HEK293 (cell line): ENCODE measurements around the gene TLCD4.

Experiments used
- CTCF ChIA-PET: fragments of 350-600 bp; formaldehyde crosslinking; extraction: SDS; loops from one replicate; lab custom pipeline; 2021; ENCODE audit warnings: antibody characterized with exemption; lab: Yijun Ruan, JAX
- POLR2A ChIA-PET: fragments of 300-600 bp; formaldehyde crosslinking; extraction: SDS; loops from one replicate; lab custom pipeline; 2020; ENCODE audit warnings: antibody characterized with exemption, inconsistent platforms; lab: Yijun Ruan, JAX
- H3K27ac ChIP-seq: fragments of 200-500 bp; sonication (Bioruptor generic); 2 replicates; pipeline ENCODE4 v1.5.1; 2014; ENCODE audit warnings: low read depth, low read length, control low read depth, inconsistent platforms; ENCODE audit errors: extremely low read depth
- H3K36me3 ChIP-seq, 2 experiments: fragments of 200-500 bp in 1 of 2; sonication (Bioruptor generic) in 1 of 2; 1 replicate in 1 of 2; 2 replicates in 1 of 2; pipeline ENCODE4 v1.5.1; 2014 to 2017; ENCODE audit warnings: inconsistent platforms in 2 of 2, low read length in 2 of 2; ENCODE audit not compliant: control insufficient read depth in 2 of 2, insufficient read depth in 1 of 2
- H3K4me1 ChIP-seq: fragments of 200-500 bp; sonication (Bioruptor generic); 2 replicates; pipeline ENCODE4 v1.5.1; 2014; ENCODE audit warnings: mild to moderate bottlenecking, low read length, inconsistent platforms; ENCODE audit not compliant: control insufficient read depth, insufficient read depth
- H3K4me3 ChIP-seq: 2 replicates; pipeline ENCODE4 v1.5.1; 2011; ENCODE audit warnings: low read depth, mild to moderate bottlenecking, control low read depth, low read length, moderate library complexity
- H3K9me3 ChIP-seq: fragments of 200-500 bp; sonication (Bioruptor generic); 2 replicates; pipeline ENCODE4 v1.5.1; 2014; ENCODE audit warnings: low read depth, low read length, inconsistent platforms; ENCODE audit not compliant: control insufficient read depth, insufficient read depth
- CTCF ChIP-seq: fragments of 450-650 bp; formaldehyde crosslinking; IDR thresholded peaks from 2 replicates; pipeline ENCODE4 v1.5.1; 2016; ENCODE audit warnings: missing biosample characterization, missing genetic modification characterization
- GLIS2 ChIP-seq: fragments of 450-650 bp; formaldehyde crosslinking; IDR thresholded peaks from 2 replicates; pipeline ENCODE4 v1.5.1; 2016; ENCODE audit warnings: missing biosample characterization, missing genetic modification characterization
- PRDM1 ChIP-seq: fragments of 450-650 bp; formaldehyde crosslinking; IDR thresholded peaks from 2 replicates; pipeline ENCODE4; 2016; ENCODE audit warnings: missing biosample characterization, missing genetic modification characterization
- REPIN1 ChIP-seq: fragments of 450-650 bp; formaldehyde crosslinking; IDR thresholded peaks from 2 replicates; pipeline ENCODE4 v1.5.1; 2017; ENCODE audit warnings: missing biosample characterization, missing genetic modification characterization, low read depth
- SCRT2 ChIP-seq: fragments of 450-650 bp; formaldehyde crosslinking; IDR thresholded peaks from 2 replicates; pipeline ENCODE4 v1.5.1; 2016; ENCODE audit warnings: missing biosample characterization, missing genetic modification characterization
- SETDB1 ChIP-seq: IDR thresholded peaks from one replicate; pipeline ENCODE4 v1.6.1; 2017; ENCODE audit warnings: mild to moderate bottlenecking, low read length, moderate library complexity, mixed read lengths; ENCODE audit not compliant: insufficient read length
- SP3 ChIP-seq: fragments of 450-650 bp; formaldehyde crosslinking; IDR thresholded peaks from 2 replicates; pipeline ENCODE4 v1.5.1; 2016; ENCODE audit warnings: missing biosample characterization, missing genetic modification characterization
- ZBTB10 ChIP-seq: fragments of 450-650 bp; formaldehyde crosslinking; IDR thresholded peaks from 2 replicates; pipeline ENCODE4 v1.5.1; 2016; ENCODE audit warnings: missing biosample characterization, missing genetic modification characterization
- ZBTB44 ChIP-seq: fragments of 450-650 bp; IDR thresholded peaks from 2 replicates; pipeline ENCODE4 v1.5.1; 2018; ENCODE audit warnings: missing biosample characterization, mild to moderate bottlenecking, missing genetic modification characterization
- ZBTB6 ChIP-seq: fragments of 450-650 bp; formaldehyde crosslinking; IDR thresholded peaks from 2 replicates; pipeline ENCODE4 v1.5.1; 2017; ENCODE audit warnings: missing biosample characterization, missing genetic modification characterization
- ZFP37 ChIP-seq: fragments of 450-650 bp; formaldehyde crosslinking; IDR thresholded peaks from 2 replicates; pipeline ENCODE4 v1.5.1; 2016; ENCODE audit warnings: missing biosample characterization, missing genetic modification characterization
- ZNF155 ChIP-seq: fragments of 450-650 bp; formaldehyde crosslinking; IDR thresholded peaks from 2 replicates; pipeline ENCODE4 v1.5.1; 2016; ENCODE audit warnings: missing biosample characterization, missing genetic modification characterization
- ZNF221 ChIP-seq: fragments of 450-650 bp; formaldehyde crosslinking; IDR thresholded peaks from 2 replicates; pipeline ENCODE4 v1.5.1; 2017; ENCODE audit warnings: missing biosample characterization, missing genetic modification characterization, borderline replicate concordance
- ZNF335 ChIP-seq: fragments of 450-650 bp; formaldehyde crosslinking; conservative IDR thresholded peaks from 2 replicates; pipeline ENCODE4 v1.5.1; 2016; ENCODE audit warnings: missing biosample characterization, missing genetic modification characterization
- ZNF416 ChIP-seq: fragments of 450-650 bp; formaldehyde crosslinking; IDR thresholded peaks from 2 replicates; pipeline ENCODE4 v1.5.1; 2016; ENCODE audit warnings: missing biosample characterization, missing genetic modification characterization
- ZNF426 ChIP-seq: fragments of 450-650 bp; formaldehyde crosslinking; IDR thresholded peaks from 2 replicates; pipeline ENCODE4 v1.5.1; 2017; ENCODE audit warnings: missing biosample characterization, missing genetic modification characterization, mild to moderate bottlenecking, inconsistent platforms, moderate library complexity
- ZNF501 ChIP-seq: fragments of 450-650 bp; formaldehyde crosslinking; IDR thresholded peaks from 2 replicates; pipeline ENCODE4 v1.5.1; 2016; ENCODE audit warnings: missing biosample characterization, missing genetic modification characterization
- ZNF544 ChIP-seq: fragments of 450-650 bp; formaldehyde crosslinking; IDR thresholded peaks from 2 replicates; pipeline ENCODE4 v1.5.0; 2017; ENCODE audit warnings: missing biosample characterization, missing genetic modification characterization
- ZNF629 ChIP-seq: fragments of 450-650 bp; formaldehyde crosslinking; IDR thresholded peaks from 2 replicates; pipeline ENCODE4 v1.5.1; 2017; ENCODE audit warnings: missing biosample characterization, missing genetic modification characterization
- ZNF639 ChIP-seq: fragments of 450-650 bp; formaldehyde crosslinking; IDR thresholded peaks from 2 replicates; pipeline ENCODE4 v1.5.1; 2016; ENCODE audit warnings: missing biosample characterization, missing genetic modification characterization
- ZNF701 ChIP-seq: fragments of 450-650 bp; formaldehyde crosslinking; IDR thresholded peaks from 2 replicates; pipeline ENCODE4 v1.5.1; 2016; ENCODE audit warnings: missing biosample characterization, missing genetic modification characterization
- ZNF830 ChIP-seq: fragments of 450-650 bp; IDR thresholded peaks from 2 replicates; pipeline ENCODE4 v1.5.0; 2018; ENCODE audit warnings: missing biosample characterization, missing genetic modification characterization, low read depth, mild to moderate bottlenecking, moderate library complexity

Gene TLCD4

GRCh38 chr1:95113684-95114083, 3.5 kb upstream of the TLCD4 start:
- TF ChIP-seq REPIN1 (no peak), ZNF335 (tag by site-specific recombination) (peak; percentile 56), ZNF416 (tag by site-specific recombination) (no peak)
- CTCF ChIA-PET, result interaction anchor here (0.6 kb wide), 1 partner anchor 29 kb away, joined by 6 read pairs; no protein-coding TSS in a partner anchor
- H3K27ac ChIP-seq, result no peak overlapping the region
- no peaks in the 10 kb centered on the region for H3K9me3 ChIP-seq
- no peak overlapping the region for H3K4me3 ChIP-seq
- H3K4me1 ChIP-seq, result no peaks in the 10 kb centered on the region
- no peaks in the 10 kb centered on the region for H3K36me3 ChIP-seq
- POLR2A ChIA-PET, result interaction anchor here (0.6 kb wide), 1 partner anchor 25 kb away, joined by 5 read pairs; no protein-coding TSS in a partner anchor

- H3K27ac ChIP-seq, result no peak overlapping the region
- POLR2A ChIA-PET, result interaction anchor here (2.8 kb wide), 2 partner anchors 43 to 118 kb away, joined by 12 to 21 read pairs; partner anchors contain the start of genes ALG14 and RWDD3
- TF ChIP-seq SCRT2 (tag by site-specific recombination) (no peak), PRDM1 (tag by site-specific recombination) (no peak), ZNF155 (tag by site-specific recombination) (no peak), SETDB1 (no peak), ZBTB44 (tag by site-specific recombination) (no peak), ZNF544 (no peak)
Measured at GRCh38 chr1:95115708-95116137, 1.4 kb upstream of the TLCD4 start.

GRCh38 chr1:95116580-95117206, 462 bp upstream of the TLCD4 start:
- CTCF ChIA-PET, result interaction anchor here (0.6 to 3.5 kb wide), 16 partner anchors 11 to 171 kb away, joined by 3 to 29 read pairs (median 4); partner anchors contain the start of genes ALG14 and RWDD3
- Histone ChIP-seq H3K9me3 (no peaks in the 10 kb centered on the region), H3K27ac (peak overlapping the region; percentile 84; the same call in 1 of the 2 replicates), H3K4me1 (no peaks in the 10 kb centered on the region), H3K36me3 (no peaks in the 10 kb centered on the region), H3K4me3 (peak overlapping the region; percentile 73)
- POLR2A ChIA-PET, result interaction anchor here (0.7 to 2.8 kb wide), 5 partner anchors 9 to 480 kb away, joined by 3 to 21 read pairs (median 3); partner anchors contain the start of genes ALG14 and RWDD3
- TF ChIP-seq ZNF639 (tag by site-specific recombination), result no peak
- TF ChIP-seq CTCF, result peak; percentile 88
- TF ChIP-seq ZNF629 (tag by site-specific recombination), result peak; percentile 38
- peak; percentile 67 for TF ChIP-seq ZBTB10 (tag by site-specific recombination)
- TF ChIP-seq ZNF501 (tag by site-specific recombination), result peak; percentile 70; the same call in 1 of the 2 replicates
- TF ChIP-seq ZNF701 (tag by site-specific recombination), result no peak
- TF ChIP-seq ZNF426 (tag by site-specific recombination), result no peak
- TF ChIP-seq SP3, result 0 out of 2 replicates have a peak, but pooled peaks have one; percentile 40
- no peak for TF ChIP-seq ZNF830
- TF ChIP-seq ZNF221 (tag by site-specific recombination), result no peak
- TF ChIP-seq ZNF335 (tag by site-specific recombination), result peak; percentile 96
- 0 out of 2 replicates have a peak, but pooled peaks have one; percentile 62 for TF ChIP-seq ZFP37
- 0 out of 2 replicates have a peak, but pooled peaks have one; percentile 44 for TF ChIP-seq GLIS2
- peak; percentile 61 for TF ChIP-seq ZBTB6

More at GRCh38 chr1:95115708-95116137, 1.4 kb upstream of the TLCD4 start:
- Histone ChIP-seq H3K36me3 (no peaks in the 10 kb centered on the region), H3K4me3 (no peak overlapping the region), H3K4me1 (no peaks in the 10 kb centered on the region), H3K9me3 (no peaks in the 10 kb centered on the region)
- CTCF ChIA-PET, result interaction anchor here (0.5 to 3.5 kb wide), 13 partner anchors 9 to 192 kb away, joined by 3 to 29 read pairs (median 4); partner anchors contain the start of genes ALG14 and RWDD3
